Suprapubic skin (tissue), 4 donors: ENCODE data around the gene ALDH18A1.

Experiments
- CTCF ChIP-seq, 2 donors: fragments of 200-600 bp in 1 of 2; fragments of 450-650 bp in 1 of 2; sonication (generic) in 1 of 2; IDR thresholded peaks; one replicate each; pipeline ENCODE4 v1.5.1; 2016 to 2019; ENCODE audit warnings: antibody characterized with exemption in 2 of 2, mild to moderate bottlenecking in 1 of 2, moderate library complexity in 1 of 2
- EP300 ChIP-seq: sonication (generic); formaldehyde crosslinking; IDR thresholded peaks from one replicate; pipeline ENCODE4 v1.6.1; 2017; ENCODE audit warnings: antibody characterized with exemption
- POLR2A ChIP-seq, 2 donors: fragments of 450-650 bp; IDR thresholded peaks; one replicate each; pipeline ENCODE4 v1.6.1; 2017; ENCODE audit warnings: antibody characterized with exemption in 2 of 2, mild to moderate bottlenecking in 2 of 2, moderate library complexity in 2 of 2
- POLR2AphosphoS5 ChIP-seq, 3 donors: sonication (generic); formaldehyde crosslinking; IDR thresholded peaks; one replicate each; pipeline ENCODE4 v1.6.1; 2017; ENCODE audit warnings: antibody characterized with exemption in 3 of 3

GRCh38 chr10:95602382-95602781 is 54.1 kb downstream of the ALDH18A1 start:
- TF ChIP-seq CTCF (IDR thresholded peaks at IDR 0.05) (no peak), POLR2A (IDR thresholded peaks at IDR 0.05) (no peak), POLR2AphosphoS5 (IDR thresholded peaks at IDR 0.05) (no peak), EP300 (no peak)
